ENCODE results near the gene VASP. TPM values are rescaled to one million over a fixed set of nuclear protein-coding genes. Genes with fewer than 3 reads are reported as not detected.
A peak's percentile ranks its signal among the peaks of the same experiment; 100 is the strongest.

The VASP gene
- total and polyA plus RNA-seq, 9 of the 15 experiments (the other 6 are each of a cell fraction or from before 2014, with no cell fraction given): 16.7 to 261 (median 112) TPM

DNA sequence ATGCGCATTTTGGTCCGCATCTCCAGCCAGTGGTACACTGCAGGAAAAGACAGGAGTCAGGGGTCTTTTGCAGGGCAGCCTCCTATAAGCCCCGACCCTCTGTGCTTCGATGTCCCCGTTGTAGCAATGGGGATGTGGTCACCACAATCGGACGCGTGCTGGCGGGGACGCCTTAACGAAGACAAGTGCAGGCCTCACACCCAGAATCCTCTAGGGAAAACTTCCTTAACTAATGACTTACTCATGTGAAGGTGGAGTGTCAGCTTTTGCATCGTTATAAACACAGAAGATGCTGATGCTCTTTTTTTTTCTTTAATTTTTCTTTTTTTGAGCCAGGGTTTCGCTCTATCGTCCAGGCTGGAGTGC lies 22.1 kb downstream of the VASP start:
- no peak overlapping the region for H2AFZ ChIP-seq (ENCODE audit: low read depth, low read length)

More for the DNA sequence above, 22.1 kb downstream of the VASP start:
- no peak overlapping the region for H3K9ac ChIP-seq (ENCODE audit: insufficient read depth in 1 of 2, low read depth in 2 of 2, low read length in 2 of 2)
- no peak for TF ChIP-seq ATF2 (CRISPR knock-in tag; IDR thresholded peaks at IDR 0.05)
- peak; percentile 4; the same call in 1 of the 2 replicates for TF ChIP-seq POLR2AphosphoS2 (IDR thresholded peaks at IDR 0.05; ENCODE audit: low read length)
- TF ChIP-seq ZBTB33 (CRISPR knock-in tag; IDR thresholded peaks at IDR 0.05): peak; percentile 32; the same call in 1 of the 2 replicates
- ATAC-seq: no peak
- peaks cover 5% of the 10 kb centered on the region for H3K9me1 ChIP-seq (ENCODE audit: control insufficient read depth, insufficient read depth, low read length)
- no TSS peak for BruUV-seq (replicated peaks)
- H3K4me1 ChIP-seq (replicated peaks in 1 of 2; ENCODE audit: control insufficient read depth in 2 of 2, insufficient read depth in 2 of 2, low read length in 2 of 2): peaks cover 3 to 21% of the 10 kb centered on the region in 2 experiments; a peak in 3 of 5 replicates
- DNase-seq (ENCODE audit: extremely low read depth in 1 of 4, low spot score in 3 of 4): no peak
- no peaks in the 10 kb centered on the region for H3K27me3 ChIP-seq (ENCODE audit: control insufficient read depth in 2 of 2, insufficient read depth in 2 of 2, low read length in 2 of 2)
- H3K27ac ChIP-seq (ENCODE audit: extremely low read depth, low read depth, low read length): no peak overlapping the region
- CTCF ChIA-PET (ENCODE audit: low intra/inter-chr PET ratio): no interaction called here
- no peak overlapping the region for H3K4me3 ChIP-seq
- 89% methylated on average over 6 of the region's 14 CpGs for WGBS (ENCODE audit: insufficient coverage, low coverage, missing lambda C conversion rate)
- FAIRE-seq: no peak
- peaks cover 1% of the 10 kb centered on the region; the same call in 1 of the 2 replicates for H3K9me3 ChIP-seq (replicated peaks; ENCODE audit: control insufficient read depth, insufficient read depth, low read depth, low read length)
- peaks cover 40% of the 10 kb centered on the region for H3K36me3 ChIP-seq (ENCODE audit: control insufficient read depth, insufficient read depth, low read length)
- POLR2A ChIA-PET: interaction anchor here (0.6 to 1.8 kb wide), 3 partner anchors 10 to 909 kb away, joined by 3 to 8 read pairs (median 3); no protein-coding TSS in a partner anchor
- no peaks in the 10 kb centered on the region for H3K79me2 ChIP-seq (ENCODE audit: control insufficient read depth, insufficient read depth, low read length)
- peaks cover 3% of the 10 kb centered on the region; the same call in 1 of the 2 replicates for H4K20me1 ChIP-seq (replicated peaks; ENCODE audit: control insufficient read depth, insufficient read depth, low read length)
- in situ Hi-C loops (cut with MboI) (no loop called here), intact Hi-C loops (cut with micrococcal nuclease) (no loop called here)
- H3K4me2 ChIP-seq (ENCODE audit: insufficient read depth, low read length): no peak overlapping the region

Data from K562 (cell line).